Loucy (cell line): ENCODE results near the gene ZNF511.

Source experiments
- H2AFZ ChIP-seq: fragments of 200-600 bp; sonication (generic); 2 replicates; pipeline ENCODE4 v1.6.0; 2016; ENCODE audit warnings: antibody characterized with exemption, mild to moderate bottlenecking, low read length, moderate library complexity
- H3F3A ChIP-seq: fragments of 200-600 bp; 2 replicates; pipeline ENCODE4 v1.6.0; 2016; ENCODE audit warnings: antibody characterized with exemption, low read depth, mild to moderate bottlenecking
- H3K27me3 ChIP-seq: fragments of 200-600 bp; sonication (generic); 2 replicates; pipeline ENCODE4 v1.6.1; 2014; ENCODE audit warnings: low read length, mild to moderate bottlenecking; ENCODE audit not compliant: insufficient read depth, poor library complexity, severe bottlenecking
- H3K36me3 ChIP-seq: fragments of 200-600 bp; sonication (generic); 2 replicates; pipeline ENCODE4 v1.6.1; 2016; ENCODE audit warnings: low read length; ENCODE audit not compliant: insufficient read depth
- H3K4me1 ChIP-seq: fragments of 200-600 bp; sonication (generic); 2 replicates; pipeline ENCODE4 v1.5.1; 2014; ENCODE audit warnings: low read length, mild to moderate bottlenecking; ENCODE audit not compliant: insufficient read depth, poor library complexity, severe bottlenecking
- H3K4me2 ChIP-seq: fragments of 200-600 bp; sonication (generic); 2 replicates; pipeline ENCODE4 v1.6.0; 2014; ENCODE audit warnings: antibody characterized with exemption, low read length, low read depth, mild to moderate bottlenecking; ENCODE audit not compliant: poor library complexity, severe bottlenecking
- H3K4me3 ChIP-seq: fragments of 200-600 bp; sonication (generic); 2 replicates; pipeline ENCODE4 v1.5.1; 2014; ENCODE audit warnings: low read length, mild to moderate bottlenecking, mixed read lengths; ENCODE audit not compliant: poor library complexity, severe bottlenecking
- H3K79me2 ChIP-seq: fragments of 200-600 bp; sonication (generic); 2 replicates; pipeline ENCODE4 v1.6.1; 2014; ENCODE audit warnings: low read length; ENCODE audit not compliant: insufficient read depth
- H3K9ac ChIP-seq: fragments of 200-600 bp; sonication (generic); 2 replicates; pipeline ENCODE4 v1.6.0; 2014; ENCODE audit warnings: mild to moderate bottlenecking, low read depth, low read length, moderate library complexity; ENCODE audit not compliant: poor library complexity, severe bottlenecking
- H3K9me2 ChIP-seq: fragments of 200-600 bp; sonication (generic); replicated peaks from 2 replicates; pipeline ENCODE4 v1.6.1; 2016; ENCODE audit warnings: low read depth, low read length, mixed read lengths
- H3K9me3 ChIP-seq: fragments of 200-600 bp; sonication (generic); 2 replicates; pipeline ENCODE4 v1.6.1; 2014; ENCODE audit warnings: mild to moderate bottlenecking, antibody characterized with exemption, low read length, low read depth; ENCODE audit not compliant: insufficient read depth
- H4K20me1 ChIP-seq: fragments of 200-600 bp; sonication (generic); 2 replicates; pipeline ENCODE4 v1.6.0; 2014; ENCODE audit warnings: antibody characterized with exemption, low read length, mild to moderate bottlenecking; ENCODE audit not compliant: insufficient read depth, poor library complexity, severe bottlenecking
- EZH2phosphoT487 ChIP-seq: fragments of 200-600 bp; IDR thresholded peaks from 2 replicates; pipeline ENCODE4 v1.6.1; 2018; ENCODE audit warnings: antibody characterized with exemption, mild to moderate bottlenecking, moderate library complexity, borderline replicate concordance
- TF ChIP-seq, protein P1 (sequence below): fragments of 200-600 bp; sonication (generic); conservative IDR thresholded peaks from 2 replicates; pipeline ENCODE4 v1.5.1; 2014; ENCODE audit warnings: mild to moderate bottlenecking, antibody characterized with exemption, low read length

Gene ZNF511

DNA sequence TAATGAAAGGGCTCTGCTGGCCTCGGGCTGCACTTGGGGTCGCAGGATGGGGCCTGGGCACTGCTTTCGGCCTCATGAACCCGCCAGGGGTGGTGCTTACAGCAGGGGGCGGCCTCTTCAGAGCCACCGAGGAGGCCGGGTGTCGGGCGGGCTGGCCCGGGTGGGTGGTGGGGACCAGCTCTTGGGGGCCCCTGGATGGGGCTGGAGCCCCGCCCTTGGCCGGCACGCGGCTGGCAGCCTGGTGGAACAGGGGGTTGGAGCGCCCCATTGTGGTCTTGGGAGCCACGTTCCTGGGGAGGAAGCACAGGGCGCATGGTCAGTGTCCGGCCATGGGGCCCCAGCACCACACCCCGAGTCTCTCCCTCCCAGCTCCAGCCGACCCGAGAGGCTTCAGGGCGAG lies 40.9 kb upstream of the ZNF511 start:
- no peaks in the 10 kb centered on the region for H3K9me2 ChIP-seq
- no peaks in the 10 kb centered on the region for H4K20me1 ChIP-seq
- H2AFZ ChIP-seq, result no peak overlapping the region
- no peaks in the 10 kb centered on the region for H3K79me2 ChIP-seq
- H3K27me3 ChIP-seq, result no peaks in the 10 kb centered on the region
- H3F3A ChIP-seq, result no peaks in the 10 kb centered on the region
- no peak overlapping the region for H3K4me3 ChIP-seq
- no peak overlapping the region for H3K4me2 ChIP-seq
- no peak overlapping the region for H3K9ac ChIP-seq
- TF ChIP-seq EZH2phosphoT487, result no peak
- TF ChIP-seq, protein P1, sequence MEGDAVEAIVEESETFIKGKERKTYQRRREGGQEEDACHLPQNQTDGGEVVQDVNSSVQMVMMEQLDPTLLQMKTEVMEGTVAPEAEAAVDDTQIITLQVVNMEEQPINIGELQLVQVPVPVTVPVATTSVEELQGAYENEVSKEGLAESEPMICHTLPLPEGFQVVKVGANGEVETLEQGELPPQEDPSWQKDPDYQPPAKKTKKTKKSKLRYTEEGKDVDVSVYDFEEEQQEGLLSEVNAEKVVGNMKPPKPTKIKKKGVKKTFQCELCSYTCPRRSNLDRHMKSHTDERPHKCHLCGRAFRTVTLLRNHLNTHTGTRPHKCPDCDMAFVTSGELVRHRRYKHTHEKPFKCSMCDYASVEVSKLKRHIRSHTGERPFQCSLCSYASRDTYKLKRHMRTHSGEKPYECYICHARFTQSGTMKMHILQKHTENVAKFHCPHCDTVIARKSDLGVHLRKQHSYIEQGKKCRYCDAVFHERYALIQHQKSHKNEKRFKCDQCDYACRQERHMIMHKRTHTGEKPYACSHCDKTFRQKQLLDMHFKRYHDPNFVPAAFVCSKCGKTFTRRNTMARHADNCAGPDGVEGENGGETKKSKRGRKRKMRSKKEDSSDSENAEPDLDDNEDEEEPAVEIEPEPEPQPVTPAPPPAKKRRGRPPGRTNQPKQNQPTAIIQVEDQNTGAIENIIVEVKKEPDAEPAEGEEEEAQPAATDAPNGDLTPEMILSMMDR, result no peak
- no peaks in the 10 kb centered on the region for H3K36me3 ChIP-seq
- H3K9me3 ChIP-seq, result no peaks in the 10 kb centered on the region
- H3K4me1 ChIP-seq, result peaks cover 18% of the 10 kb centered on the region

DNA sequence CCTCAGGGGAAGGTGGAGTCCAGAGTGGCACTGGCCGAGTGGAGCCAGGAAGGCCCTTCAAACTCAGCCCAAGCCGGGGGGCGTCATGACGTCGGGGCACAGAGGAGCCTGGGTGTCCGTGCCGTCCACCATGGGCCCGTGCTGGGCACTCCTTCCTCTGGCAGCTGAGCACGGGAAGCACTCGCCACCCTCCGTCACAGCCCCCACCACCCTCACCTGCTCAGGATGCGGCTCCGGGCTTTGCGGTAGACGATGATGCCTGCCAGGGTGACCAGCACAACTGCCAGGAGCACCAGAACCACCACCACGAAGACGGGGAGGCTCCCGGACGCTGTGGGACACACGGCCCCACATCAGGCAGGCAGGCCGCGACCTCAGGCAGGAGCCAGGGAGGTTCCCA lies 40.2 kb upstream of the ZNF511 start:
- Histone ChIP-seq H3F3A (no peaks in the 10 kb centered on the region), H3K27me3 (no peaks in the 10 kb centered on the region), H3K9me2 (no peaks in the 10 kb centered on the region), H3K4me2 (no peak overlapping the region), H3K79me2 (no peaks in the 10 kb centered on the region), H3K4me1 (peaks cover 11% of the 10 kb centered on the region), H3K9me3 (no peaks in the 10 kb centered on the region), H3K36me3 (no peaks in the 10 kb centered on the region), H3K9ac (no peak overlapping the region), H3K4me3 (no peak overlapping the region), H4K20me1 (no peaks in the 10 kb centered on the region), H2AFZ (no peak overlapping the region)
- no peak for TF ChIP-seq EZH2phosphoT487
- TF ChIP-seq, protein P1, result no peak

DNA sequence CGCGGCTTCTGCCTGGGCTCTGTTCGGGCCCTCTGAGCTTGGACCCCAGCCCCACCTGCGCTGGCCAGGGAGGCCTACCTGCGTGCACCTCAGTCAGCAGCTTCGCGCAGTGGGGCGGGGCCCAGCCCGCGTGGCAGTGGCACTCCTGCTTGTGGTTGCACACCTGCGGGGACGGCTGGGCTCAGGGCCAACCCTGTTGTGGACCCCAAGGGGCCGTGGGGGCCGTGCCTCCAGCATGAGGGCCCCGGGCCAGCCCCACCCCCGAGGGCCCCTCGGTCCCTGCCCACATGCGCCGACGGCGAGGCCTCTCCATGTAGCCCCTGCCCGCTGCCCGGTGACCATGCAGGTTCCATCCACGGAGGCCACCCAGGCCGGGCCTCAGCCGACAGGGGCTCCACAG lies 39.3 kb upstream of the ZNF511 start:
- no peak overlapping the region for H3K4me2 ChIP-seq
- no peaks in the 10 kb centered on the region for H3K9me3 ChIP-seq
- no peaks in the 10 kb centered on the region for H3K36me3 ChIP-seq
- no peaks in the 10 kb centered on the region for H3K79me2 ChIP-seq
- no peak for TF ChIP-seq EZH2phosphoT487
- TF ChIP-seq, protein P1, result no peak
- H2AFZ ChIP-seq, result no peak overlapping the region
- no peaks in the 10 kb centered on the region for H3K9me2 ChIP-seq
- no peaks in the 10 kb centered on the region for H3F3A ChIP-seq
- H3K4me1 ChIP-seq, result peaks cover 3% of the 10 kb centered on the region
- H3K9ac ChIP-seq, result no peak overlapping the region
- H3K27me3 ChIP-seq, result no peaks in the 10 kb centered on the region
- no peak overlapping the region for H3K4me3 ChIP-seq
- no peaks in the 10 kb centered on the region for H4K20me1 ChIP-seq
